ENCODE results near the gene ITPK1. TPM values are rescaled to one million over a fixed set of nuclear protein-coding genes. Genes with fewer than 3 reads are reported as not detected.
A peak's percentile ranks its signal among the peaks of the same experiment; 100 is the strongest.

The ITPK1 gene
- total RNA-seq, 1 experiment from 2014 or later = 37.7 TPM

- Histone ChIP-seq H3K27me3 (no peaks in the 10 kb centered on the region), H3K9me3 (no peaks in the 10 kb centered on the region), H3K36me3 (no peaks in the 10 kb centered on the region), H3K4me3 (no peak overlapping the region)
- no peak for DNase-seq
Observed at GRCh38 chr14:92937051-92937937, 178.4 kb downstream of the ITPK1 start.

GRCh38 chr14:92936085-92936484, 179.6 kb downstream of the ITPK1 start:
- DNase-seq = no peak
- no peak overlapping the region for H3K4me3 ChIP-seq
- no peaks in the 10 kb centered on the region for H3K9me3 ChIP-seq
- H3K27me3 ChIP-seq = no peaks in the 10 kb centered on the region
- no peaks in the 10 kb centered on the region for H3K36me3 ChIP-seq

- no peak overlapping the region for H3K4me3 ChIP-seq
- no peaks in the 10 kb centered on the region for H3K36me3 ChIP-seq
- no peak for DNase-seq
- H3K9me3 ChIP-seq = no peaks in the 10 kb centered on the region
- H3K27me3 ChIP-seq = no peaks in the 10 kb centered on the region
Observed at GRCh38 chr14:92935446-92935845, 180.3 kb downstream of the ITPK1 start.

- no peak overlapping the region for H3K4me3 ChIP-seq
- DNase-seq = no peak
- H3K36me3 ChIP-seq = no peaks in the 10 kb centered on the region
- H3K27me3 ChIP-seq = no peaks in the 10 kb centered on the region
- no peaks in the 10 kb centered on the region for H3K9me3 ChIP-seq
Observed at GRCh38 chr14:92934196-92935085, 181.3 kb downstream of the ITPK1 start.

DNA sequence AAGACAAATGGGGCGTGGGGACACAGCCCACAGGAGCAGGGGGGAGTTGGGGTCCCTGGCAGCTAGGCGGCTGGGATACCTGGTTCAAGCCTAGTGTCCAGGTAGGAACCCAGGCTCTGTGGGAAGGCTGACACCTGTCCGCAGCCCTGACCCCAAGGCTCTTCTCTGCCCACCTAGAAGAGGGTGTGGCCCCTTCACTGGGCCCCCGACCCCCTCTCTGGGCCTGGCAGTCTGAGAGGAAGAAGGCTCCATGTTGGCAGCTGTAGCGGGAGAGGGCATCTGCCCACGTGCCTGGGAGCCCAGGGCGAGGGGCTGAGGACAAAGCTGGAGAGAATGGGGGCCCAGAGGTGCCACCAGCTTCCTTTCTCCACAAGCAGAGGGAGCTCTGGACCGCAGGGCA, 182.2 kb downstream of the ITPK1 start:
- Histone ChIP-seq H3K9me3 (no peaks in the 10 kb centered on the region), H3K4me3 (no peak overlapping the region), H3K27me3 (no peaks in the 10 kb centered on the region), H3K36me3 (no peaks in the 10 kb centered on the region)
- no peak for DNase-seq

DNA sequence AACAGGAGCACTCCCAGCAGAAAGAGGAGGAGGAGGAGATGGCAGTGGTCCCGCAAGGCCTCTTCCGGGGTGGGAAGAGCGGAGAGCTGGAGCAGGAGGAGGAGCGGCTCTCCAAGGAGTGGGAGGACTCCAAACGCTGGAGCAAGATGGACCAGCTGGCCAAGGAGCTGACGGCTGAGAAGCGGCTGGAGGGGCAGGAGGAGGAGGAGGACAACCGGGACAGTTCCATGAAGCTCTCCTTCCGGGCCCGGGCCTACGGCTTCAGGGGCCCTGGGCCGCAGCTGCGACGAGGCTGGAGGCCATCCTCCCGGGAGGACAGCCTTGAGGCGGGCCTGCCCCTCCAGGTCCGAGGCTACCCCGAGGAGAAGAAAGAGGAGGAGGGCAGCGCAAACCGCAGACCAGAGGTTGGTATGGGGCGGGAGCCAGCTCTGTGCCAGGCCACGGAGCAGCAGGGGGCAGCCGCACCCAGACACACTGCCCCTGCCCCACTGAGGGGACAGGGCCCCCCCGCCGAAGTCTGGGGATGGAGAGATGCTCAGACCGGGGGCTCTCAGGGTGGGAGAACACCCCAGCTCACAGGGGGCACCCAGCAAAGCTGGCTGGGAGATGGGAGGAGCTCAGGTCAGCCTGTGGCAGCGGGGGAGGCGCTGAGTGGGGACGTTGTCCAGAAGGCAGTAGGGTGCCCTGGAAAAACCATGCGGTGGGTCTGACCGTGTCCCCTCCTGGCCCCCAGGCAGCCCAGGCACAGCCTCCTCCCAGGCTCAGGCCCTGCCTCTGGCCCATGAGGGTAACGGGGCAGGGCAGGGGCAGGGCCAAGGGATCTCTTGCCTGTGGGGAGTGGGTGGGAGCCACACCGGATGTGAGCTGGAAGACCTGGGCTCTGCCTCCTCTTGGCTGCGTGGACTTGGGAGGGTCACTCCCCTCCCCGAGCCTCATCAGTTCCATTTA, 183.0 kb downstream of the ITPK1 start:
- H3K4me3 ChIP-seq = no peak overlapping the region
- no peaks in the 10 kb centered on the region for H3K36me3 ChIP-seq
- no peaks in the 10 kb centered on the region for H3K9me3 ChIP-seq
- DNase-seq = no peak
- H3K27me3 ChIP-seq = no peaks in the 10 kb centered on the region

- H3K36me3 ChIP-seq = no peaks in the 10 kb centered on the region
- no peaks in the 10 kb centered on the region for H3K27me3 ChIP-seq
- no peak overlapping the region for H3K4me3 ChIP-seq
- H3K9me3 ChIP-seq = no peaks in the 10 kb centered on the region
- no peak for DNase-seq
Observed at GRCh38 chr14:92931681-92932447, 183.9 kb downstream of the ITPK1 start.

- DNase-seq = peak; percentile 13
- no peaks in the 10 kb centered on the region for H3K27me3 ChIP-seq
- no peaks in the 10 kb centered on the region for H3K9me3 ChIP-seq
- H3K36me3 ChIP-seq = no peaks in the 10 kb centered on the region
- H3K4me3 ChIP-seq = no peak overlapping the region
Observed at GRCh38 chr14:92930737-92931602, 184.8 kb downstream of the ITPK1 start.

DNA sequence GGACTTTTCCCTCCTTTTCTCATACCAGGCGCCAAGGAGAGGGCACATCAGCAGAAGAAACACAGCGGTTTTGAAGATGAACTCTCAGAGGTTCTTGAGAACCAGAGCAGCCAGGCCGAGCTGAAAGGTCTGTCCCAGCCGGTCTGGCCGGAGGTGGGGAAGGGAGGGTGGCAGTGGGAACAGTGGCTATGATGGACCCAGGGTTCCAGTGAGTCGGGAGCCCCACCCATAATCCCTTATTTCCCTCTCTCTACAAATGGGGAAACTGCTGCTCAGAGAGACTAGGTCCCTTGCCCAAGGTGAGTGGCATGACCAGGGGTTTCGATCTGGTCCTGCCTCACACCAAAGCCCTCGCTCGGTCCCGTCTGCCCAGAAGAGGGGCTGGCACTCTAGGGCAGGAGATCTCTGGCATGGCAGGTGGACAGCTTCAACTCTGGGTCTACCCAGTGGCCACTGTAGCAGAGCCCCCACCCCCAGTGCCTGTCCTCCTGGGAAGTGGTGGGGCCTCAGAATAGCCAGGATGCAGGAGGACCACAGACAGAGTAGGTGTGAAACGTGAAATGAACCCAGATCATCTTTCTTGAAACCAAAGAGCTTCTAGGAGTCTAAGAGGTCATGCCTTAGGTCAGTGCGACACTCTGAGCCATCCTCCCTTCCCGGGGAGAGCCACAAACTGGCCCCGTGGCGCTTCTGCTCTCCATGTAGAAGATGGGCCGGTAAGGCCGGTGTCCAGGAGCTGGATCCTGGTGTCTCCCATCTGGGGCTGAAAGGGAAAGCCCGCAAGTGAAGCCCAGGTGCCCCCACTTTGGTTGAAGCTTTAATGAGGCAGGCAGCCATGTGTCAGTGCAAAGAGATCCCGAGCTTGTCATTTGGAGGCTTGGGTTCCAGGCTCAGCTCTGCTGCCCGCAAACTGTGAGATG, 185.8 kb downstream of the ITPK1 start:
- no peaks in the 10 kb centered on the region for H3K36me3 ChIP-seq
- no peaks in the 10 kb centered on the region for H3K27me3 ChIP-seq
- no peaks in the 10 kb centered on the region for H3K9me3 ChIP-seq
- no peak for DNase-seq
- H3K4me3 ChIP-seq = no peak overlapping the region

GRCh38 chr14:92928961-92929688, 186.6 kb downstream of the ITPK1 start:
- no peak for DNase-seq
- Histone ChIP-seq H3K27me3 (no peaks in the 10 kb centered on the region), H3K9me3 (no peaks in the 10 kb centered on the region), H3K4me3 (no peak overlapping the region), H3K36me3 (no peaks in the 10 kb centered on the region)

DNA sequence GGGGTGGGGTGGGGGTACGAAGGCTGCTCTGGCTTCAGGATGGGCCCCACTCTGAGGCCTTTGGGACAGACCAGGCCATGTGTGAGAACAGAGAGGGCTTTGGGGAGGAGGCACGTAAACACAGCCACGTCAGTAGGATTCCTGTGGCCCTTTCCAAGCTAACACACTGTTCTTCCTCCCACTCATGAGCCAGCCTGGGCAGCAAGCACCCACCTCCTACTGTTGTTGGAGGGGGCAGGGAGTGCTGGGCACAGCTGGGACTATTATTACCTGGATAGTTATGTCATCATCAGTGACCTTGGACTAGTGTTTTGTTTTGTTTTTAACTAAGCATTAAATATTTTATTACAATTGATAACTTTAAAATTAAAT, 187.5 kb downstream of the ITPK1 start:
- no peak for DNase-seq

DNA sequence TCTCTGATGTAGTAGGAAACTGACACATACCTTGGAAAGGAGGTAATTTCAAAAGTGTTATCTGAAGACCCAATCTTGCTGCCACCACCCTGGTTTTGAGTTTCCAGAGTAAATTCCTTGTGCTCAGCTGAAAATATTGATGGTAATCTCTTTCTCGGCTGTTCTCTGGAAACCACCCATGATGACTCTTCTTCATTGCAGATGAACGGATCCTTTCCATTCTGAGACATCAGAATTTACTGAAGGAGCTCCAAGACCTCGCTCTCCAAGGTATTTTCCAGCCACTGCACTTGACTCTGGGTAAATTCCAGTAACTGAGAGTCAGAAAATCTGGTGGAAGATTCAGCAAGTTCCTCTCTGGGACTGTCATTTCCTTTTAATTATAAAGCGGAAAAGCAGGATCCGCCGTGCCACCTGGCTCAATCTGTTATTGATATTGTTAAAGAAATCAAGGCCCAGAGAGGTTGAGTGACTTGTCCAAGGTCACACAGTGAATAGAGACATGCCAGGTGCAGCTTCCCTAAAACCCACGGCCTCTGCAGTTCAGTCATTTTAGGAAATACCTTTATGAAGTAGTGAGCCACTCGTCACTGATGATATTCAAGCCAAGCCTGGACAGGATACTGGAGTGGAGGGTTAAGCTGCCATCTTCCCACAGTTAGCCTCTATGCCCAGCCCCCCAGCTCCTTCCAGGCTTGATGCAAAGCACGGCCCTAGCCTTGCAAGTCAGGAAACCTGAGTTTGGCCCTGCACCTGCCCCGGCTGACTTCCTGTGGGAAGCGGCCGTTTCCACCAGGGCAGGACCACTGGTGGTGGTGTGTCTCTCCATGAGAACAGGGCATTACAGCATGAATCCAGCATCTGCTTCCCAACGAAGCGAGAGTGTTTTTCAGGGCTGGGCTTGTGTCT, 188.1 kb downstream of the ITPK1 start:
- peaks cover 1% of the 10 kb centered on the region; the same call in 1 of the 2 replicates for H3K27me3 ChIP-seq
- no peaks in the 10 kb centered on the region for H3K36me3 ChIP-seq
- H3K4me3 ChIP-seq = no peak overlapping the region
- no peak for DNase-seq
- no peaks in the 10 kb centered on the region for H3K9me3 ChIP-seq

More for the DNA sequence above, 187.5 kb downstream of the ITPK1 start:
- H3K4me3 ChIP-seq = no peak overlapping the region
- H3K27me3 ChIP-seq = no peaks in the 10 kb centered on the region
- H3K9me3 ChIP-seq = no peaks in the 10 kb centered on the region
- no peaks in the 10 kb centered on the region for H3K36me3 ChIP-seq

GRCh38 chr14:92926931-92927330, 188.8 kb downstream of the ITPK1 start:
- H3K36me3 ChIP-seq = no peaks in the 10 kb centered on the region
- DNase-seq = no peak
- H3K27me3 ChIP-seq = peaks cover 3% of the 10 kb centered on the region; the same call in 1 of the 2 replicates
- H3K4me3 ChIP-seq = no peak overlapping the region
- H3K9me3 ChIP-seq = no peaks in the 10 kb centered on the region
